Activated T-helper 1 cell treated with anti-CD3 and anti-CD28 coated beads, Interleukin-12 subunit alpha, Interleukin-12 subunit beta, Interleukin-2, Interleukin-4 antibody, amounts not matched to agents 30 ng/mL and 10 ng/mL and 1 ng/mL, durations not matched to agents 14 hours and 24 hours and 36 hours (primary cell): ENCODE measurements around the gene SPTAN1. TPM values are rescaled to one million over a fixed set of nuclear protein-coding genes. Genes with fewer than 3 reads are reported as not detected.
A peak's percentile ranks its signal among the peaks of the same experiment; 100 is the strongest.

ENCODE experiments used
- DNase-seq: peaks from one replicate; pipeline ENCODE4 v3.0.0; 2021; ENCODE audit warnings: low spot score
- H3K27ac Mint-ChIP-seq: one replicate; pipeline ENCODE4 v1.8.0; 2021; ENCODE audit warnings: mild to moderate bottlenecking, mixed read lengths
- H3K27me3 Mint-ChIP-seq: one replicate; pipeline ENCODE4 v1.8.0; 2022; ENCODE audit warnings: mild to moderate bottlenecking, moderate library complexity, mixed read lengths; ENCODE audit not compliant: insufficient read depth
- H3K36me3 Mint-ChIP-seq: one replicate; pipeline ENCODE4 v1.8.0; 2021; ENCODE audit warnings: low read depth, mixed read lengths
- H3K4me1 Mint-ChIP-seq: one replicate; pipeline ENCODE4 v1.8.0; 2021; ENCODE audit warnings: low read depth, mixed read lengths
- H3K4me3 Mint-ChIP-seq: one replicate; pipeline ENCODE4 v1.8.0; 2021; ENCODE audit warnings: mild to moderate bottlenecking, moderate library complexity, mixed read lengths
- H3K9me3 Mint-ChIP-seq: one replicate; pipeline ENCODE4 v1.8.0; 2021; ENCODE audit warnings: mixed read lengths
- intact Hi-C: fragments of 100-400 bp; cut with micrococcal nuclease; formaldehyde crosslinking; loops from one replicate; pipeline ENCODE4 v1.15.1; 2024
- total RNA-seq: library from RNA; stranded (reverse); gene quantifications from 2 replicates; pipeline ENCODE4 v1.2.3, GENCODE V29; 2022

The SPTAN1 gene
- total RNA-seq, 1 donor from 2014 or later = 304 TPM

DNA sequence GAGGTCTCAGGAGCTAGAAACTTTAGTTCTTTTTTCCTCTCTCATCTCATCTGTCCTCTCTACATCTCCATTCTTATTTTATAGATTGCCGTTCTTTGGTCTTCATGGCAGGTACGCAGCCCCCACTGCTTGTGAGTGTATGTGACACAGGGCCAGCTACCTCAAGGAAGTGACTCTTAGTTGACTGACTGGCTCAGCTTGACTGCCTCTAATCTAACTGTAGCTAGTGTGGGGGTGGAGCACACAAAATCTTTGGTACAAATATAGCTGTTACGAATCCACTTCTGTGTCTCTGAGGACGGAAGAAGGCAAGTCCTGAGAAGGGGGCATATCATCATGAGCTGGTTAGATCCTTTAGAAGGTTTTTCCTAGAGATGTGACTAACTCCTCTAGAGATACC is 19.8 kb upstream of the SPTAN1 start:
- no peak for DNase-seq
- H3K9me3 Mint-ChIP-seq = no peaks in the 10 kb centered on the region
- H3K4me1 Mint-ChIP-seq = no peaks in the 10 kb centered on the region
- no peak overlapping the region for H3K4me3 Mint-ChIP-seq
- intact Hi-C loops = no loop called here
- H3K36me3 Mint-ChIP-seq = peaks cover 37% of the 10 kb centered on the region
- H3K27ac Mint-ChIP-seq = no peak overlapping the region
- H3K27me3 Mint-ChIP-seq = no peaks in the 10 kb centered on the region

GRCh38 chr9:128540634-128541360 is 11.6 kb upstream of the SPTAN1 start:
- Mint-ChIP-seq H3K4me1 (peaks cover 8% of the 10 kb centered on the region), H3K9me3 (no peaks in the 10 kb centered on the region), H3K36me3 (peaks cover 47% of the 10 kb centered on the region), H3K27me3 (no peaks in the 10 kb centered on the region), H3K27ac (no peak overlapping the region), H3K4me3 (no peak overlapping the region)
- DNase-seq = no peak
- intact Hi-C loops = no loop called here

GRCh38 chr9:128546504-128546903 is 5.9 kb upstream of the SPTAN1 start:
- Mint-ChIP-seq H3K27me3 (no peaks in the 10 kb centered on the region), H3K36me3 (peaks cover 12% of the 10 kb centered on the region), H3K27ac (no peak overlapping the region), H3K4me3 (no peak overlapping the region), H3K9me3 (no peaks in the 10 kb centered on the region), H3K4me1 (peaks cover 30% of the 10 kb centered on the region)
- DNase-seq = no peak
- intact Hi-C loops = no loop called here

- intact Hi-C loops = no loop called here
- no peaks in the 10 kb centered on the region for H3K9me3 Mint-ChIP-seq
- no peak overlapping the region for H3K4me3 Mint-ChIP-seq
- no peak for DNase-seq
- H3K27ac Mint-ChIP-seq = no peak overlapping the region
- peaks cover 2% of the 10 kb centered on the region for H3K36me3 Mint-ChIP-seq
- no peaks in the 10 kb centered on the region for H3K27me3 Mint-ChIP-seq
- H3K4me1 Mint-ChIP-seq = peaks cover 35% of the 10 kb centered on the region
Measured at GRCh38 chr9:128548876-128549275, 3.5 kb upstream of the SPTAN1 start.

GRCh38 chr9:128550226-128550625 is 2.2 kb upstream of the SPTAN1 start:
- intact Hi-C loops = loop anchor here (2.0 to 10.0 kb wide), 11 partner anchors 37 to 627 kb away; partner anchors contain the start of genes BBLN, DNM1, DOLK and ENDOG
- Mint-ChIP-seq H3K9me3 (no peaks in the 10 kb centered on the region), H3K27ac (peak overlapping the region; percentile 72), H3K27me3 (no peaks in the 10 kb centered on the region), H3K4me3 (peak overlapping the region; percentile 89), H3K36me3 (peaks cover 2% of the 10 kb centered on the region), H3K4me1 (peaks cover 35% of the 10 kb centered on the region)
- DNase-seq = no peak

DNA sequence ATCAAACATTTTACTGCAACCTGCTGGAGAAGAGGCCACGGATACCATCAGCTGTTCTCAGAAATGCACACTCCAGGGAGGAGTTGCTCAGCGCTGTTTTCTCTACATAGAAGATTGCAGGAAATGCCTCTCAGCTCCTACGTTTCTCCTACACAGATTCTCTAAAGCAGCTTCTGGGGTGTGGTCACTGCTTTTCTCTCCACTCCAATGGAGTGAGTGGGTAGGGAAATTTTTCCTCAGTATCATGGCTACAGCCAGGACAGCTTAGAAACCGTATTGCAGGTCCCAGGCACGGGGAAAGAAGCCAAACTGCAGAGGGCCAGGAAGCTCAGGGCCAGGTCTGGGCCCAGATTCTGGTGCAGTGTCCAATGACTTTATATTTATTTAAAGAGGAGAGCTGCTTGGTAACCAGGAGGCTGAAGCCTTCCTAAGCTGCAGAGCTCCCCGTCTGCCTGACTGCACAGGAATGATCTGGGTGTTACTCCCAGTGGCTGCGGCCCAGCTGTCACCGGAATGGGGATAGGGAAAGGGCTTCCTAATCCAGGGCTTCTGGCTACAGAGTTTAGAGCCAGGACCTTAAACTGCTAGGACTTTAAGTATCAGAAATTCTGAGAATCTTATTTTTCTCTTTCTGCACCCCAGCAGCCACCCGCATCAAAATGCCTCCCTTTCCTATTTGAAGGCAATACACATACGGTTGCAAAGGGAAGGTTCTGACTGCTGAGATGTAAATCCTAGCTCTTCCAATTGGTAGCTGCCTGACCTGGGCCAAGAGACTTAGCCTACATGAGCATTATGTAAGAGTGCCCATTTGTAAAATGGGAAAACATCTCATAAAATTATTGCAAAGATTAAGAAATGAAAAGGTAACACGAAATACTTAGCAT is 1.4 kb upstream of the SPTAN1 start:
- H3K36me3 Mint-ChIP-seq = peaks cover 2% of the 10 kb centered on the region
- no peaks in the 10 kb centered on the region for H3K27me3 Mint-ChIP-seq
- H3K4me3 Mint-ChIP-seq = peak overlapping the region; percentile 89
- DNase-seq = no peak
- peak overlapping the region; percentile 91 for H3K27ac Mint-ChIP-seq
- intact Hi-C loops = loop anchor here (2.0 to 10.0 kb wide), 11 partner anchors 36 to 626 kb away; partner anchors contain the start of genes BBLN, DNM1, DOLK and ENDOG
- peaks cover 35% of the 10 kb centered on the region for H3K4me1 Mint-ChIP-seq
- H3K9me3 Mint-ChIP-seq = no peaks in the 10 kb centered on the region

DNA sequence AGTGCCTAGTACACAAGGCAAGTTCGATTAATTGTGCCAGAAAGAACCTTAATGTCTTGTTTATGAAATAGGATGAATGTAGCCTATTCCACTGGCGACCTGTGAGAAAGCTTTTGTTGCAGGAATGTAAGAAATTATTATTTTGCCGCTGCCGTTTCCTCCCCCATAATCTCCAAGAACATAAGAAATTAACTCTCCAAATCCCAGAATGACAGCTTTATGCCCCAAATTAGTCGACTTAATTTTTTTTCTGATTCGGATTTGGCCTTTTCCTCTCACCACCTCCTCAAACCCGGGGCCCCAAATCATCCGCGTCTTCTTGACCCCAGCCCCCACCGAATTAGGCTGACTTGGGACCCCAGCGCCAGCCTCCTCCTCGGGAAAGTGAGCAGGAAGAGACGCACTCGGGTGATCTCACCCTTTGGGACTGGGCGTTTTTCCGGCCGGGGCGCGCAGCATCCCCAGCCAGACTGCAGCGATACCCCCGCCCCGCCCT is 682 bp upstream of the SPTAN1 start:
- DNase-seq = no peak
- peaks cover 38% of the 10 kb centered on the region for H3K4me1 Mint-ChIP-seq
- peaks cover 3% of the 10 kb centered on the region for H3K36me3 Mint-ChIP-seq
- peak overlapping the region; percentile 91 for H3K27ac Mint-ChIP-seq
- H3K4me3 Mint-ChIP-seq = peak overlapping the region; percentile 89
- H3K9me3 Mint-ChIP-seq = no peaks in the 10 kb centered on the region
- intact Hi-C loops = loop anchor here (1.0 to 10.0 kb wide), 17 partner anchors 35 to 626 kb away; partner anchors contain the start of genes BBLN, COQ4, CRAT and DNM1
- no peaks in the 10 kb centered on the region for H3K27me3 Mint-ChIP-seq

- H3K9me3 Mint-ChIP-seq = no peaks in the 10 kb centered on the region
- H3K27ac Mint-ChIP-seq = no peak overlapping the region
- DNase-seq = peak; percentile 55
- peaks cover 48% of the 10 kb centered on the region for H3K4me1 Mint-ChIP-seq
- no peak overlapping the region for H3K4me3 Mint-ChIP-seq
- no peaks in the 10 kb centered on the region for H3K27me3 Mint-ChIP-seq
- intact Hi-C loops = loop anchor here (1.0 to 10.0 kb wide), 14 partner anchors 49 to 624 kb away; partner anchors contain the start of genes BBLN, COQ4, CRAT and DNM1
- H3K36me3 Mint-ChIP-seq = peaks cover 10% of the 10 kb centered on the region
Measured at GRCh38 chr9:128552744-128553440, 505 bp downstream of the SPTAN1 start.

- Mint-ChIP-seq H3K27me3 (no peaks in the 10 kb centered on the region), H3K27ac (no peak overlapping the region), H3K9me3 (no peaks in the 10 kb centered on the region), H3K4me1 (peaks cover 51% of the 10 kb centered on the region), H3K36me3 (peaks cover 8% of the 10 kb centered on the region), H3K4me3 (no peak overlapping the region)
- DNase-seq = no peak
- intact Hi-C loops = loop anchor here (2.0 to 10.0 kb wide), 10 partner anchors 131 to 624 kb away; partner anchors contain the start of genes BBLN, CRAT, DNM1 and DOLK
Measured at GRCh38 chr9:128553728-128554127, 1.3 kb downstream of the SPTAN1 start.

- Mint-ChIP-seq H3K9me3 (no peaks in the 10 kb centered on the region), H3K27me3 (no peaks in the 10 kb centered on the region), H3K27ac (no peak overlapping the region), H3K4me3 (no peak overlapping the region), H3K4me1 (peaks cover 54% of the 10 kb centered on the region), H3K36me3 (peaks cover 8% of the 10 kb centered on the region)
- intact Hi-C loops = loop anchor here (5.0 to 10.0 kb wide), 8 partner anchors 220 to 623 kb away; partner anchors contain the start of genes BBLN, DNM1, DOLK and GOLGA2
- DNase-seq = no peak
Measured at GRCh38 chr9:128554155-128554862, 1.9 kb downstream of the SPTAN1 start.

DNA sequence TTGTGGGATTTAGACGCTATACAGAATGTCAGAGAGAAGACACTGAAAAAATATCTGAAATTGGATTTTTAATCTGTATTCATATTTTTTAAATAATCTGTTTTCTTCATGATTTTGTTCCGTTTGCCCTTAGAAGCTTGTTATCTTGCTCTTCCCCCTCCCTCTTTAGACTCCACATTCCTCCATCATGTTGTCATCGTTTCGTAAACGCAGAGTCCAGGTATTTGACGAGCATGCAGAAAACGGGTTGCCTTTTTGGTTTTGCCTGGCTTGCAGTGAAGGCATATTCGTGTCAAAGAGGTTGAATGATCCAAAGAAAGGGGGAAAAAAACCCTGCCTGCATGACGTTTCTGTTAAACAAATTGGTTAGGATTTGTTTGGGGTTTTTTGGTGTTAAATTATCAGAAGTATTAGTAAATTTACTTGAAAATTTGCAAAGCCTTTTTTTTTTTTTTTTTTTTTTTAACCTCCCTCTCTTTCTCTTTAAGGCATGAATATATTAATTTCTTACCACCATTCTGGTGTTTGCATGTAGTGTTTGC is 2.9 kb downstream of the SPTAN1 start:
- Mint-ChIP-seq H3K9me3 (no peaks in the 10 kb centered on the region), H3K27ac (no peak overlapping the region), H3K4me1 (peaks cover 45% of the 10 kb centered on the region), H3K27me3 (no peaks in the 10 kb centered on the region), H3K36me3 (peaks cover 8% of the 10 kb centered on the region), H3K4me3 (no peak overlapping the region)
- DNase-seq = no peak
- intact Hi-C loops = loop anchor here (10.0 kb wide), 1 partner anchor 220 kb away; the partner anchor contains the start of gene ZER1
